GM12878 (cell line): ENCODE results near the gene HCFC1R1.

Experiments used
- EZH2 ChIP-seq: IDR thresholded peaks from 2 replicates; pipeline ENCODE4 v1.6.1; 2012; ENCODE audit warnings: low read depth, mild to moderate bottlenecking, control low read depth, inconsistent platforms, low read length, borderline replicate concordance; ENCODE audit not compliant: control insufficient read depth
- FOXK2 ChIP-seq: fragments of 450-650 bp; IDR thresholded peaks from 2 replicates; pipeline ENCODE4 v1.6.1; 2017; ENCODE audit warnings: mild to moderate bottlenecking, moderate library complexity
- HDAC2 ChIP-seq: fragments of 200-600 bp; sonication (generic); IDR thresholded peaks from 2 replicates; pipeline ENCODE4 v1.6.1; 2017
- PBX3 ChIP-seq: IDR thresholded peaks from 2 replicates; pipeline ENCODE4 v1.6.1; 2011; ENCODE audit warnings: mild to moderate bottlenecking, low read depth, low read length, moderate library complexity; ENCODE audit not compliant: insufficient replicate concordance
- RAD51 ChIP-seq: fragments of 450-650 bp; IDR thresholded peaks from 2 replicates; pipeline ENCODE4 v1.6.1; 2016; ENCODE audit warnings: moderate library complexity, mild to moderate bottlenecking, inconsistent platforms
- SKIL ChIP-seq: fragments of 450-650 bp; IDR thresholded peaks from 2 replicates; pipeline ENCODE4 v1.6.1; 2017; ENCODE audit warnings: mild to moderate bottlenecking, low read depth, inconsistent platforms; ENCODE audit not compliant: poor library complexity, severe bottlenecking
- SRF ChIP-seq, 2 experiments: IDR thresholded peaks; 2 replicates each; pipeline ENCODE4 v1.6.1; 2011; ENCODE audit warnings: low read depth in 2 of 2, low read length in 2 of 2, mild to moderate bottlenecking in 1 of 2, moderate library complexity in 1 of 2

GRCh38 chr16:3036726-3037315 is 13.1 kb upstream of the HCFC1R1 start, which contains the start of gene BICDL2:
- no peak for TF ChIP-seq SKIL
- TF ChIP-seq PBX3, result no peak
- TF ChIP-seq FOXK2, result no peak
- TF ChIP-seq EZH2, result no peak
- TF ChIP-seq RAD51, result no peak
- TF ChIP-seq HDAC2, result no peak
- TF ChIP-seq SRF (IDR thresholded peaks at IDR 0.05; ENCODE audit: low read depth in 2 of 2, low read length in 2 of 2), result no peak
